CD14-positive monocyte (primary cell): ENCODE results near the gene CRYBG3. TPM values are rescaled to one million over a fixed set of nuclear protein-coding genes. Genes with fewer than 3 reads are reported as not detected.
A peak's percentile ranks its signal among the peaks of the same experiment; 100 is the strongest.

Source experiments
- DNase-seq, 3 donors: peaks; one replicate each; pipeline ENCODE4 v3.0.0-alpha.2; 2011 to 2022
- H2AFZ ChIP-seq: 2 replicates; pipeline ENCODE4 v1.6.0; 2012; ENCODE audit warnings: mild to moderate bottlenecking, low read depth, low read length, inconsistent platforms; ENCODE audit not compliant: insufficient read depth, poor library complexity, severe bottlenecking
- H3K27ac ChIP-seq, 2 donors: 1 replicate in 1 of 2; 2 replicates in 1 of 2; pipeline ENCODE4 v1.5.1; 2012 to 2013; ENCODE audit warnings: low read length in 2 of 2, control low read depth in 1 of 2, inconsistent platforms in 1 of 2, low read depth in 1 of 2, mild to moderate bottlenecking in 1 of 2
- H3K27me3 ChIP-seq, 2 donors: one replicate each; pipeline versions ENCODE4 v1.6.0 to v1.6.1; 2011 to 2013; ENCODE audit warnings: low read length in 2 of 2; ENCODE audit not compliant: control insufficient read depth in 2 of 2, insufficient read depth in 2 of 2
- H3K36me3 ChIP-seq, 2 donors: replicated peaks in 1 of 2; 1 replicate in 1 of 2; 2 replicates in 1 of 2; pipeline versions ENCODE4 v1.5.1 to v1.6.1; 2012 to 2013; ENCODE audit warnings: low read length in 2 of 2, control low read depth in 1 of 2, inconsistent platforms in 1 of 2, mild to moderate bottlenecking in 1 of 2; ENCODE audit not compliant: insufficient read depth in 2 of 2, control insufficient read depth in 1 of 2
- H3K4me1 ChIP-seq, 2 donors: 1 replicate in 1 of 2; 2 replicates in 1 of 2; pipeline versions ENCODE4 v1.5.1 to v1.6.1; 2012 to 2013; ENCODE audit warnings: low read length in 2 of 2, control low read depth in 1 of 2, inconsistent platforms in 1 of 2, mild to moderate bottlenecking in 1 of 2, moderate library complexity in 1 of 2; ENCODE audit not compliant: insufficient read depth in 2 of 2, control insufficient read depth in 1 of 2
- H3K4me2 ChIP-seq: replicated peaks from 2 replicates; pipeline ENCODE3; 2012; ENCODE audit warnings: low read length, moderate library complexity, mild to moderate bottlenecking; ENCODE audit not compliant: poor library complexity, severe bottlenecking; ENCODE audit errors: extremely low read depth
- H3K4me3 ChIP-seq, 3 experiments: fragments of 200-600 bp in 1 of 3; sonication (generic) in 1 of 3; replicated peaks in 1 of 3; 1 replicate in 2 of 3; 2 replicates in 1 of 3; pipeline ENCODE4 v1.5.1; 2011 to 2013; ENCODE audit warnings: low read length in 3 of 3, mild to moderate bottlenecking in 3 of 3, control low read depth in 2 of 3, low read depth in 2 of 3, inconsistent platforms in 1 of 3, moderate library complexity in 1 of 3
- H3K79me2 ChIP-seq: 2 replicates; pipeline ENCODE4 v1.6.0; 2012; ENCODE audit warnings: mild to moderate bottlenecking, control low read depth, inconsistent platforms, low read length, moderate library complexity; ENCODE audit not compliant: insufficient read depth
- H3K9ac ChIP-seq: 2 replicates; pipeline ENCODE4 v1.6.0; 2017; ENCODE audit warnings: low read length, mild to moderate bottlenecking; ENCODE audit not compliant: insufficient read depth, poor library complexity, severe bottlenecking
- H3K9me3 ChIP-seq, 2 donors: replicated peaks in 1 of 2; 1 replicate in 1 of 2; 2 replicates in 1 of 2; pipeline versions ENCODE4 v1.5.1 to v1.6.1; 2012 to 2013; ENCODE audit warnings: low read length in 2 of 2, control low read depth in 1 of 2; ENCODE audit not compliant: control insufficient read depth in 1 of 2, insufficient read depth in 1 of 2
- H4K20me1 ChIP-seq: 2 replicates; pipeline ENCODE4 v1.6.0; 2012; ENCODE audit warnings: mild to moderate bottlenecking, low read length, control low read depth, moderate library complexity; ENCODE audit not compliant: insufficient read depth
- H3K27ac Mint-ChIP-seq, 7 donors: one replicate each; pipeline ENCODE4 v1.8.0; 2020; ENCODE audit warnings: mild to moderate bottlenecking in 7 of 7, mixed read lengths in 7 of 7, moderate library complexity in 6 of 7, inconsistent platforms in 2 of 7
- H3K27me3 Mint-ChIP-seq, 3 donors: one replicate each; pipeline ENCODE4 v1.8.0; 2021 to 2022; ENCODE audit warnings: low read depth in 3 of 3, mild to moderate bottlenecking in 3 of 3, mixed read lengths in 3 of 3, moderate library complexity in 3 of 3, inconsistent platforms in 1 of 3
- H3K36me3 Mint-ChIP-seq, 2 donors: one replicate each; pipeline ENCODE4 v1.8.0; 2020; ENCODE audit warnings: mixed read lengths in 2 of 2, inconsistent platforms in 1 of 2, mild to moderate bottlenecking in 1 of 2
- H3K4me1 Mint-ChIP-seq: one replicate; pipeline ENCODE4 v1.8.0; 2020; ENCODE audit warnings: mild to moderate bottlenecking, mixed read lengths
- H3K4me3 Mint-ChIP-seq, 2 donors: one replicate each; pipeline ENCODE4 v1.8.0; 2020; ENCODE audit warnings: mild to moderate bottlenecking in 2 of 2, mixed read lengths in 2 of 2, moderate library complexity in 1 of 2
- H3K9me3 Mint-ChIP-seq, 7 donors: one replicate each; pipeline ENCODE4 v1.8.0; 2020 to 2022; ENCODE audit warnings: mixed read lengths in 7 of 7, mild to moderate bottlenecking in 6 of 7, moderate library complexity in 6 of 7, inconsistent platforms in 2 of 7
- WGBS: methylation state at CpG from one replicate; pipeline ENCODE4 v1.1.5; 2013; ENCODE audit warnings: missing lambda C conversion rate; ENCODE audit not compliant: insufficient coverage; 5-methylcytosine and 5-hydroxymethylcytosine counted together
- intact Hi-C, 2 donors: fragments of 100-400 bp; cut with micrococcal nuclease; formaldehyde crosslinking; loops; one replicate each; pipeline versions ENCODE4 v1.15.0 to v1.15.1; 2023
- polyA plus RNA-seq, 3 donors: library from polyadenylated mRNA; depleted of rRNA in 1 of 3; unstranded in 2 of 3; stranded (reverse) in 1 of 3; fragments of 300-500 nt in 2 of 3; fragments of >200 nt in 1 of 3; fragmentation: Illumina TruSeq in 2 of 3; gene quantifications; 1 replicate in 2 of 3; 2 replicates in 1 of 3; pipeline ENCODE4 v1.2.3, GENCODE V29; 2012 to 2021
- TF ChIP-seq, protein P1 (sequence below): fragments of 200-600 bp; IDR thresholded peaks from one replicate; pipeline ENCODE4 v1.8.0; 2022; ENCODE audit warnings: antibody characterized with exemption, mild to moderate bottlenecking

The CRYBG3 gene
- polyA plus RNA-seq, 3 donors: 2.3 to 6.8 (median 5.3) TPM

- Histone ChIP-seq H3K36me3 (peaks cover 48 to 92% of the 10 kb centered on the region in 2 donors), H3K9me3 (no peaks in the 10 kb centered on the region), H3K4me3 (no peak overlapping the region), H3K9ac (no peak overlapping the region), H4K20me1 (no peaks in the 10 kb centered on the region), H3K27ac (no peak overlapping the region), H3K27me3 (no peaks in the 10 kb centered on the region), H2AFZ (no peak overlapping the region), H3K4me2 (no peak overlapping the region), H3K4me1 (peaks cover 2 to 3% of the 10 kb centered on the region in 2 donors), H3K79me2 (no peaks in the 10 kb centered on the region)
- Mint-ChIP-seq H3K9me3 (no peaks in the 10 kb centered on the region), H3K36me3 (peaks cover 75% of the 10 kb centered on the region in 2 donors), H3K4me3 (no peak overlapping the region), H3K27ac (no peak overlapping the region), H3K4me1 (peaks cover 16% of the 10 kb centered on the region), H3K27me3 (no peaks in the 10 kb centered on the region)
- TF ChIP-seq, protein P1, sequence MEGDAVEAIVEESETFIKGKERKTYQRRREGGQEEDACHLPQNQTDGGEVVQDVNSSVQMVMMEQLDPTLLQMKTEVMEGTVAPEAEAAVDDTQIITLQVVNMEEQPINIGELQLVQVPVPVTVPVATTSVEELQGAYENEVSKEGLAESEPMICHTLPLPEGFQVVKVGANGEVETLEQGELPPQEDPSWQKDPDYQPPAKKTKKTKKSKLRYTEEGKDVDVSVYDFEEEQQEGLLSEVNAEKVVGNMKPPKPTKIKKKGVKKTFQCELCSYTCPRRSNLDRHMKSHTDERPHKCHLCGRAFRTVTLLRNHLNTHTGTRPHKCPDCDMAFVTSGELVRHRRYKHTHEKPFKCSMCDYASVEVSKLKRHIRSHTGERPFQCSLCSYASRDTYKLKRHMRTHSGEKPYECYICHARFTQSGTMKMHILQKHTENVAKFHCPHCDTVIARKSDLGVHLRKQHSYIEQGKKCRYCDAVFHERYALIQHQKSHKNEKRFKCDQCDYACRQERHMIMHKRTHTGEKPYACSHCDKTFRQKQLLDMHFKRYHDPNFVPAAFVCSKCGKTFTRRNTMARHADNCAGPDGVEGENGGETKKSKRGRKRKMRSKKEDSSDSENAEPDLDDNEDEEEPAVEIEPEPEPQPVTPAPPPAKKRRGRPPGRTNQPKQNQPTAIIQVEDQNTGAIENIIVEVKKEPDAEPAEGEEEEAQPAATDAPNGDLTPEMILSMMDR: no peak
- DNase-seq: no peak
- intact Hi-C loops: no loop called here
Measured at GRCh38 chr3:97916576-97916975, 94.8 kb downstream of the CRYBG3 start.

GRCh38 chr3:97917813-97918536, 96.2 kb downstream of the CRYBG3 start:
- Histone ChIP-seq H4K20me1 (no peaks in the 10 kb centered on the region), H3K36me3 (peaks cover 44 to 87% of the 10 kb centered on the region in 2 donors), H3K27ac (no peak overlapping the region), H2AFZ (no peak overlapping the region), H3K4me2 (no peak overlapping the region), H3K9ac (no peak overlapping the region), H3K27me3 (no peaks in the 10 kb centered on the region), H3K4me1 (no peaks in the 10 kb centered on the region), H3K9me3 (no peaks in the 10 kb centered on the region), H3K79me2 (no peaks in the 10 kb centered on the region), H3K4me3 (no peak overlapping the region)
- H3K27me3 Mint-ChIP-seq: no peaks in the 10 kb centered on the region
- H3K36me3 Mint-ChIP-seq: peaks cover 79 to 80% of the 10 kb centered on the region in 2 donors
- H3K9me3 Mint-ChIP-seq: peaks cover 0 to 1% (median 0%) of the 10 kb centered on the region in 7 donors
- intact Hi-C loops: no loop called here
- H3K27ac Mint-ChIP-seq: peak overlapping the region in 1 of 7 donors; percentile 13
- DNase-seq: no peak
- TF ChIP-seq, protein P1: no peak
- WGBS: no CpG with 5 or more reads among the region's 3 CpGs
- H3K4me3 Mint-ChIP-seq: no peak overlapping the region
- H3K4me1 Mint-ChIP-seq: peaks cover 14% of the 10 kb centered on the region
